ENCODE data around the gene ASCL3. TPM values are rescaled to one million over a fixed set of nuclear protein-coding genes. Genes with fewer than 3 reads are reported as not detected.

The ASCL3 gene
- total and polyA plus RNA-seq, 10 donors, result not detected

- Histone ChIP-seq H3K27ac (no peak overlapping the region), H3K4me1 (no peaks in the 10 kb centered on the region), H3K9me3 (no peaks in the 10 kb centered on the region), H3K4me3 (no peak overlapping the region), H3K36me3 (no peaks in the 10 kb centered on the region), H3K27me3 (replicated peaks in 1 of 7) (no peaks in the 10 kb centered on the region)
- intact Hi-C loops (cut with DNase I; ENCODE audit: low total_unique reads), result no loop called here
- 71 to 81% (median 79%) methylated on average over 14 of the region's 14 CpGs for whole genome bisulfite sequencing, 5 donors
- TF ChIP-seq POLR2A (IDR thresholded peaks at IDR 0.05), result no peak
- no peak for TF ChIP-seq CTCF (IDR thresholded peaks at IDR 0.05 in 8 of 11, conservative IDR thresholded peaks at IDR 0.05 in 3 of 11)
- no peak for TF ChIP-seq POLR2AphosphoS5 (IDR thresholded peaks at IDR 0.05)
- DNase-seq, result no peak
Measured at GRCh38 chr11:8934742-8935488, 7.9 kb downstream of the ASCL3 start.

- 82 to 98% (median 92%) methylated on average over 6 of the region's 6 CpGs for WGBS, 5 donors
- Histone ChIP-seq H3K4me1 (no peaks in the 10 kb centered on the region), H3K9me3 (no peaks in the 10 kb centered on the region), H3K27me3 (replicated peaks in 1 of 7) (no peaks in the 10 kb centered on the region), H3K27ac (no peak overlapping the region), H3K36me3 (no peaks in the 10 kb centered on the region), H3K4me3 (no peak overlapping the region)
- DNase-seq, result no peak
- TF ChIP-seq POLR2AphosphoS5 (IDR thresholded peaks at IDR 0.05) (no peak), POLR2A (IDR thresholded peaks at IDR 0.05) (no peak), CTCF (IDR thresholded peaks at IDR 0.05 in 8 of 11, conservative IDR thresholded peaks at IDR 0.05 in 3 of 11) (no peak)
- intact Hi-C loops (cut with DNase I; ENCODE audit: low total_unique reads), result no loop called here
Measured at GRCh38 chr11:8933931-8934330, 8.9 kb downstream of the ASCL3 start.

GRCh38 chr11:8932564-8933180 is 10.1 kb downstream of the ASCL3 start, which contains the start of gene C11orf16:
TSS of gene C11orf16 (minus strand) at chr11:8932947. CDS start at chr11:8932308, 639 bp downstream.
- Histone ChIP-seq H3K4me3 (no peak within 1 kb of the TSS), H3K27ac (no peak within 1 kb of the TSS), H3K36me3 (no peaks in the 10 kb centered on the region), H3K4me1 (no peaks in the 10 kb centered on the region), H3K27me3 (replicated peaks in 1 of 7) (no peaks in the 10 kb centered on the region), H3K9me3 (no peaks in the 10 kb centered on the region)
- no peak for DNase-seq
- intact Hi-C loops (cut with DNase I; ENCODE audit: low total_unique reads), result no loop called here
- 75 to 89% (median 80%) methylated on average over 12 of the region's 12 CpGs for WGBS, 5 donors
- TF ChIP-seq POLR2A (IDR thresholded peaks at IDR 0.05) (no peak), POLR2AphosphoS5 (IDR thresholded peaks at IDR 0.05) (no peak), CTCF (IDR thresholded peaks at IDR 0.05 in 8 of 11, conservative IDR thresholded peaks at IDR 0.05 in 3 of 11) (no peak)

GRCh38 chr11:8930456-8931175 is 12.2 kb downstream of the ASCL3 start:
- Histone ChIP-seq H3K27ac (no peak overlapping the region), H3K36me3 (peaks cover 0 to 2% (median 0%) of the 10 kb centered on the region in 6 donors), H3K4me3 (no peak overlapping the region), H3K9me3 (no peaks in the 10 kb centered on the region), H3K4me1 (no peaks in the 10 kb centered on the region), H3K27me3 (replicated peaks in 1 of 7) (no peaks in the 10 kb centered on the region)
- no peak for DNase-seq
- 84 to 95% (median 91%) methylated on average over 12 of the region's 12 CpGs for WGBS, 5 donors
- intact Hi-C loops (cut with DNase I; ENCODE audit: low total_unique reads), result no loop called here
- TF ChIP-seq CTCF (IDR thresholded peaks at IDR 0.05 in 8 of 11, conservative IDR thresholded peaks at IDR 0.05 in 3 of 11) (no peak), POLR2AphosphoS5 (IDR thresholded peaks at IDR 0.05) (no peak), POLR2A (IDR thresholded peaks at IDR 0.05) (no peak)

Measured in spleen (tissue), 11 donors.